ENCODE results near the gene PITHD1.
"Not testable (repeated sequence)": the region's sequence is repeated elsewhere in the genome, so short reads cannot be mapped to it uniquely, and the experiment has no call there.

The PITHD1 gene

DNA sequence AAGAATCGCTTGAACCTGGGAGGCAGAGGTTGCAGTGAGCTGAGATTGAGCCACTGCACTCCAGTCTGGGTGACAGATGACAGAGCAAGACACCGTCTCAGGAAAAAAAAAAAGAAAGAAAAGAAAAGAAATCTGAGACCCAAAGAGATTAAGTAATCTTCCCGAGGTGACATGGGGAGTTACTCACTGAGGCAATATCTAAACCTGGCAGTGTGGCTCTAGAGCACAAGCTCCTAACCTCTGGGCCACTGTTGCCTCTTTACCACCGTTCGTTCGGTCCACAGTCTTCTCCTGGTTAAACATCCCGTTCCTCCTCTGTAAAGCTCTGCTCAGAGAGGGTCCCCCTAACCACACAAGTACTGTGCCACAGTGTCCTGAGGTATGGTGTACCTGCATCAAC, 45.5 kb downstream of the PITHD1 start:
- DNase-seq (ENCODE audit: low read depth in 2 of 2, low spot score in 1 of 2), result no peak

DNA sequence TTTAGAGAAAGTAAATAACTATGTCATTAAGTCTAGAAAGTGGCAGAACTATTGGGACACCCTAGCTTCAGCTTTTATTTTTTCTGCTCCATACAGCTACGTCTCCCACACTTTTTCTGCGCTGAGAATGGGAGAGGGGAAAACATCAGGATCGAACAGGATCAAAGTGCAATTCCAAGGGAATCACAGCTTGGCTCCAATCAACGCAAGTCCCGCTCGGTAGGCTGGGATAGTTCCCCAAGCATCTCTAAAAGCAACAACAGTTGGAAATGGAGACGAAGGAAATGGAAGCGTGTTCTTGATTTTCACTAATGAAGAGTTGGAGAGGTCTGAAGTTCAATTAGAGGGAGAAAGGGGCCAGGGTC, 46.5 kb downstream of the PITHD1 start:
- DNase-seq (ENCODE audit: low read depth in 2 of 2, low spot score in 1 of 2), result no peak

DNA sequence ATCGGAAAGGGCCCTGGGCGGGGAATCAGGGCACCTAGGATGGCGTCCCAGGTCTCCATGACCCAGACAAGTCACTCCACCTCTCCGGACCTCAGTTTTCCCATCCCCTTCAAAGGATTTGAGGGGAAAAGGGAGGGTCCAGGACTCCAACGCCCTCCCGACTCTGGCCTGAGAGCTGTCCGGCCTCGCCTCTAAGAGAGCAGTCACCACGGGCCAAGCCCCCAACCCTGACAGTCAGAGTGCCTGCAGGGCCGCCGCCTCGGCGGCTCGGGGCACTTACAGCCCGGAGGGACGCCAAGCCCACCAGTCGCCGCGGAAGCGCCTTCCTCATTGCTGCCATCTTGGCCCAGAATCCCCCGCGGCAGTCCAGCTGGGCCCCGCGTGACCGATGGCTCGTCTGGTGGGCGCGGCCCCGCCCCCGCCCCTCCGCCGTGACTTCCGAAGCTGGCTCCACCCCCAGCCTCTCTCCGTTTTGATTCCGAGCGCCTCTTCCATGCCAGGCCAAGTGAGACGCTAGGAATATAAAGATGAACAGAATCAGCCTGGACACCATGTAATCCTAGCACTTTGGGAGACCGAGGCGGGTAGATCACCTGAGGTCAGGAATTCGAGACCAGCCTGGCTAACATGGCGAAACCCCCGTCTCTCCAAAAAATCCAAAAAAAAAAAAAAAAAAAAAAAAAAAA, 47.0 kb downstream of the PITHD1 start, which contains the start of gene HMGCL:
TSS of gene HMGCL (minus strand) at position 354 of the 686 bp plus-strand sequence. CDS start at position 340, 14 bp downstream.
- DNase-seq (ENCODE audit: low read depth in 2 of 2, low spot score in 1 of 2), result peak; percentile 75 to 78

DNA sequence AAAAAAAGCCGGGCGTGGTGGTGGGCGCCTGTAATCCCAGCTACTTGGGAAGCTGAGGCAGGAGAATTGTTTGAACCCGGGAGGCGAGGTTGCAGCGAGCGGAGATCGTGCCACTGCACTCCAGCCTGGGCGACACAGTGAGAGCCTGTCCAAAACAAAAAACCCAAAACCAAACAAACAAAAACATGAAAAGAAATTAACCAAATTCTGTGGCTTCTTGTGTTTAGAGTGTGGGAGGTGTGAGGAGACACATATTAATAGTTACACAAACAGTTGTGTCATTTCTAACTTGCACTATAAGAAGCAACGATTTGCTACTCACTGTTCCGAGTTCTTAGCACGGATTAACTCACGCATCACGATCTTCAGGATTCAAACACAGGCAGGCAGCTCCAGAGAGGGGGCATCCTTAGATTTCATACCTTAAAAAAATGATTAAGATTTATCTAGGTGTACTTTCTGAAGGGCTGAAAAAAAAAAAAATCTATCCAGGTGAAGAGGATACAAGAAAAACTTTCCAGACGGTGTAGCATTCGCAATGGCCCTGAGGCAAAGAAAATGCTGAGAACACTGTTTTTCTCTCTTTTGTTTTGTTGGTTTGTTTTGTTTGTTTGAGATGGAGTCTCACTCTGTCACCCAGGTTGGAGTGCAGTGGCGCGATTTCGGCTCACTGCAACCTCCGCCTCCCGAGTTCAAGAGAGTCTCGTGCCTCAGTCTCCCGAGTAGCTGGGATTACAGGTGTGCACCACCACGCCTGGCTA, 47.7 kb downstream of the PITHD1 start:
- no peak for DNase-seq (ENCODE audit: low read depth in 2 of 2, low spot score in 1 of 2)

DNA sequence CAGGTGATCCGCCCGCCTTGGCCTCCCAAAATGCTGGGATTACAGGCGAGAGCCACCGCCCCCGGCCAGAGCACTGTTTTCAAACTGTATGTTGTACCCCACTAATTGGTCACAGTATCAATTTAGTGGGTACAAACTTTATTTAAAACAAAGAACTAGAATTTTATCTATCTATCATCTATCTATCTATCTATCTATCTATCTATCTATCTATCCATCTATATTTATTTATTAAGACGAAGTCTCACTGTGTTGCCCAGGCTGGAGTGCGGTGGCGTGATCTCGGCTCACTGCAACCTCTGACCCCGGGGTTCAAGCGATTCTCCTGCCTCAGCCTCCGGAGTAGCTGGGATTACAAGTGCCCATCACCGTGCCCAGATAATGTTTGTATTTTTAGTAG, 48.4 kb downstream of the PITHD1 start:
- DNase-seq (ENCODE audit: low read depth in 2 of 2, low spot score in 1 of 2), result not testable (repeated sequence)

DNA sequence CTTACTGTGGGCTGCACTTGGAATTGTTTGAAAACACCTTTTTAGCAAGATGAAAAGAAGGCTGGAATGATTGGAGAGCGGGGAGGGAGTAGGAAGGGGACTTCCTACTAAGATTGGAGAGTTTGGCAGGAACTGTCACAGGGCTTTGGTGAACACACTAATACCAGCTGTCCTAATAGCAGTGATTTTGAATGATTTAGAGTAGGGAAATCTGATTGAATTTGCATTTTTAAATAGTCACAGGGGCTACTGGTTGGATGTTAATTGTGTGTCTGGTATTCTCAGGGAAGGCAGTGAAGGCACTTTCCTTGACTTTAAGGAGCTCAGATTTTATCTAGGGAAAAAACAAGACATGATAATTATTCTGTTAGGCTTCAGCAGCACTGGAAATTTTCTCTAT, 49.5 kb downstream of the PITHD1 start:
- no peak for DNase-seq (ENCODE audit: low read depth in 2 of 2, low spot score in 1 of 2)

DNA sequence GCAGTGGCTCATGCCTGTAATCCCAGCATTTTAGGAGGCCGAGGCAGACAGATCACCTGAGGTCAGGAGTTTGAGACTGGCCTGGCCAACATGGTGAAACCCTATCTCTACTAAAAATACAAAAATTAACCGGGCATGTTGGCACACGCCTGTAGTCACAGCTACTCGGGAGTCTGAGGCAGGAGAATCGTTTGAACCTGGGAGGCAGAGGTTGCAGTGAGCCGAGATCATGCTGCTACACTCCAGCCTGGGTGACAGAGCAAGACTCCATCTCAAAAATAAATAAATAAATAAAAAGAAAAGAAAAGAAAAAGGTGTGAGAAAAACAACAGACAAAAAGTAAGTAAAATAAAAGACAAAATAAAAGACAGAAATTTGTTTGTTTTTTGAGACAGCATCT, 55.9 kb downstream of the PITHD1 start:
- not testable (repeated sequence) for DNase-seq (ENCODE audit: low read depth in 2 of 2, low spot score in 1 of 2)

DNA sequence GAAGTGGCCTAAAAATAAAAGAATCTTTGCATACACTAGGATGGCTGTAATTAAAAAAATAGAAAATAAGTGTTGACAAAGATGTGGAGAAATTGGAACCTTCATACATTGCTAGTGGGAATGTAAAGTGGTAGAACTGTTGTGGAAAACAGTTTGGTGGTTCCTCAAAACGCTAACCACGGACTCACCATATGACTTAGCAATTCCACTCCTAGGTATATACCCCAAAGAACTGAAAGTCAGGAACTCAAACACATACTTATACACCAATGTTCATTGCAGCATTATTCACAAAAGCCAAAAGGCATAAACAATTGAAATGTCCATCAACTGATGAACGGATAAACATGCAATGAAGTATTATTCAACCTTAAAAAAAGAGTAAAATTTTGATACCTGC, 57.8 kb downstream of the PITHD1 start:
- DNase-seq (ENCODE audit: low read depth in 2 of 2, low spot score in 1 of 2), result no peak
